Measurements from ENCODE around the gene TTC21A.

- TF ChIP-seq POLR2AphosphoS5 (IDR thresholded peaks at IDR 0.05; ENCODE audit: low read depth) (no peak), JUNB (IDR thresholded peaks at IDR 0.05; ENCODE audit: unreplicated experiment) (no peak), EZH2 (IDR thresholded peaks at IDR 0.05; ENCODE audit: low read depth, unreplicated experiment) (no peak), CREB1 (CRISPR knock-in tag; IDR thresholded peaks at IDR 0.05; ENCODE audit: low read depth) (no peak), EZH2phosphoT487 (IDR thresholded peaks at IDR 0.05; ENCODE audit: unreplicated experiment) (no peak), ZNF114 (CRISPR knock-in tag; IDR thresholded peaks at IDR 0.05) (no peak), NANOG (IDR thresholded peaks at IDR 0.05; ENCODE audit: borderline replicate concordance) (no peak), ZNF462 (CRISPR knock-in tag; IDR thresholded peaks at IDR 0.05) (no peak), ZNF331 (CRISPR knock-in tag; IDR thresholded peaks at IDR 0.05; ENCODE audit: low read depth) (no peak)
- TF ChIP-seq, protein P1, sequence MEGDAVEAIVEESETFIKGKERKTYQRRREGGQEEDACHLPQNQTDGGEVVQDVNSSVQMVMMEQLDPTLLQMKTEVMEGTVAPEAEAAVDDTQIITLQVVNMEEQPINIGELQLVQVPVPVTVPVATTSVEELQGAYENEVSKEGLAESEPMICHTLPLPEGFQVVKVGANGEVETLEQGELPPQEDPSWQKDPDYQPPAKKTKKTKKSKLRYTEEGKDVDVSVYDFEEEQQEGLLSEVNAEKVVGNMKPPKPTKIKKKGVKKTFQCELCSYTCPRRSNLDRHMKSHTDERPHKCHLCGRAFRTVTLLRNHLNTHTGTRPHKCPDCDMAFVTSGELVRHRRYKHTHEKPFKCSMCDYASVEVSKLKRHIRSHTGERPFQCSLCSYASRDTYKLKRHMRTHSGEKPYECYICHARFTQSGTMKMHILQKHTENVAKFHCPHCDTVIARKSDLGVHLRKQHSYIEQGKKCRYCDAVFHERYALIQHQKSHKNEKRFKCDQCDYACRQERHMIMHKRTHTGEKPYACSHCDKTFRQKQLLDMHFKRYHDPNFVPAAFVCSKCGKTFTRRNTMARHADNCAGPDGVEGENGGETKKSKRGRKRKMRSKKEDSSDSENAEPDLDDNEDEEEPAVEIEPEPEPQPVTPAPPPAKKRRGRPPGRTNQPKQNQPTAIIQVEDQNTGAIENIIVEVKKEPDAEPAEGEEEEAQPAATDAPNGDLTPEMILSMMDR (conservative IDR thresholded peaks at IDR 0.05; ENCODE audit: low read depth in 2 of 2) = no peak
- TF ChIP-seq, protein P2, sequence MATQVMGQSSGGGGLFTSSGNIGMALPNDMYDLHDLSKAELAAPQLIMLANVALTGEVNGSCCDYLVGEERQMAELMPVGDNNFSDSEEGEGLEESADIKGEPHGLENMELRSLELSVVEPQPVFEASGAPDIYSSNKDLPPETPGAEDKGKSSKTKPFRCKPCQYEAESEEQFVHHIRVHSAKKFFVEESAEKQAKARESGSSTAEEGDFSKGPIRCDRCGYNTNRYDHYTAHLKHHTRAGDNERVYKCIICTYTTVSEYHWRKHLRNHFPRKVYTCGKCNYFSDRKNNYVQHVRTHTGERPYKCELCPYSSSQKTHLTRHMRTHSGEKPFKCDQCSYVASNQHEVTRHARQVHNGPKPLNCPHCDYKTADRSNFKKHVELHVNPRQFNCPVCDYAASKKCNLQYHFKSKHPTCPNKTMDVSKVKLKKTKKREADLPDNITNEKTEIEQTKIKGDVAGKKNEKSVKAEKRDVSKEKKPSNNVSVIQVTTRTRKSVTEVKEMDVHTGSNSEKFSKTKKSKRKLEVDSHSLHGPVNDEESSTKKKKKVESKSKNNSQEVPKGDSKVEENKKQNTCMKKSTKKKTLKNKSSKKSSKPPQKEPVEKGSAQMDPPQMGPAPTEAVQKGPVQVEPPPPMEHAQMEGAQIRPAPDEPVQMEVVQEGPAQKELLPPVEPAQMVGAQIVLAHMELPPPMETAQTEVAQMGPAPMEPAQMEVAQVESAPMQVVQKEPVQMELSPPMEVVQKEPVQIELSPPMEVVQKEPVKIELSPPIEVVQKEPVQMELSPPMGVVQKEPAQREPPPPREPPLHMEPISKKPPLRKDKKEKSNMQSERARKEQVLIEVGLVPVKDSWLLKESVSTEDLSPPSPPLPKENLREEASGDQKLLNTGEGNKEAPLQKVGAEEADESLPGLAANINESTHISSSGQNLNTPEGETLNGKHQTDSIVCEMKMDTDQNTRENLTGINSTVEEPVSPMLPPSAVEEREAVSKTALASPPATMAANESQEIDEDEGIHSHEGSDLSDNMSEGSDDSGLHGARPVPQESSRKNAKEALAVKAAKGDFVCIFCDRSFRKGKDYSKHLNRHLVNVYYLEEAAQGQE (IDR thresholded peaks at IDR 0.05; ENCODE audit: unreplicated experiment) = no peak
These were observed 8.9 kb upstream of the TTC21A start for GRCh38 chr3:39098473-39099000.

Data from GM23338 (cell line).